HG02884 (cell line): ENCODE results near the gene ADAMTS10.
"Not testable (repeated sequence)": the region's sequence is repeated elsewhere in the genome, so short reads cannot be mapped to it uniquely, and the experiment has no call there.

Source experiments
- ATAC-seq: cut with Tn5 transposase; IDR thresholded peaks from one replicate; pipeline ENCODE4 v1.9.1; 2021; ENCODE audit warnings: mild to moderate bottlenecking, moderate library complexity; ENCODE audit not compliant: unreplicated experiment

Gene ADAMTS10

DNA sequence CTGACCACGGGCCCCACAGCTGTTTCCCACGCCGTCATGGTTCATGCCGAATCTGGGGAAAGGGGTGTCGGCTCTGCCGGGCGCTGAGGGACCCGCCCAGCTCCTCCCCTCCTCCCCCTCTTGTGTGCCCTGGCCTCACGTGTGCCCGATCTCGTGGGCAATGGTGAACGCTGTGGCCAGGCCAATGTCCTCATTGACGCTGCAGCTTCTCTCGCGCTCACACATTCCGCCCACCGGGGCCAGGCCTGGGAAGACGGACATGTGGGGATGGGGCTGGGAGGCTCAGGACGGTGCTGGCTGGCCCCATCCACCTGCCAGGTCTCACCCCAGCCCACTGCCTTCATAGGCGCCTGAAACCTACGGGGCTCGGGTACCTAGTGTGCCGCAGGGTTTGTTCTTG, 14.3 kb downstream of the ADAMTS10 start:
- no peak for ATAC-seq

DNA sequence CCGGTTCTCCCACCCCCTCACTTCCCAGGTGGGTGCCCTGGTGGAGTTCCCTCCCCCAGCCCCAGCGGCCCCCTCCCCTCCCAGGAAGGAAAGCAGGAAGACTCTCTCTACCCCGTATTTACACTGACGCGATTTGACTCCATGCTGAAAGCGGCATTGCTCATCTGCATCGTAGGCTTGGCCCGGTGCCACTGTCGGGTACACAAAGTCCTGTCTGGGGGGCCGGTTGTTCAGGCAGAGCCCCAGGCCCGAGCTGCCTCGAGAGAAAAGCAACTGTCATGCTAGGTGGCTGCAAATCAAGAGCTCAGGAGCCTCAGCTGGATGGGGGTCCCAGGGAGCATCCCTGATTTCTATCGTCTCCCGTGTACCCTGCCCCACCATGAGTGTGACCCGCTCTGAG, 14.9 kb downstream of the ADAMTS10 start:
- ATAC-seq, result no peak

DNA sequence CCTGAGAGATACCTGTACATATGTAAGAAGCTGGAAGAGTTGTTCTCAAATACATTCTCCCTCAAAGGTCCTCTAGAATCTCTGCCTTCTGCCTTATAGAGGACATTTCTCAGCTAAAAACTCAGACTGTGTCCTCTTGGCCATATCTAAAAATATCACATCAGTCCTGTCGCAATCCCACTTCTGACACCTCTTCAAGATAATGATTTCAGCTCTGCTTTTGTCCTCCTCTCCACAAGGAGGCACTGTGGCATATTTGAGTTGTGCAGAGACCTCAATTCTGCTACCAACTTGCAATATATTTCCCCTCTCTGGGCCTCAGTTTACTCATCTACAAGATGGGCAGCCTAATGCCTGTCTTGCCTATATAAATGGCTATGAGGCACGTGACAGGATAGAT, 16.6 kb downstream of the ADAMTS10 start:
- ATAC-seq, result no peak

DNA sequence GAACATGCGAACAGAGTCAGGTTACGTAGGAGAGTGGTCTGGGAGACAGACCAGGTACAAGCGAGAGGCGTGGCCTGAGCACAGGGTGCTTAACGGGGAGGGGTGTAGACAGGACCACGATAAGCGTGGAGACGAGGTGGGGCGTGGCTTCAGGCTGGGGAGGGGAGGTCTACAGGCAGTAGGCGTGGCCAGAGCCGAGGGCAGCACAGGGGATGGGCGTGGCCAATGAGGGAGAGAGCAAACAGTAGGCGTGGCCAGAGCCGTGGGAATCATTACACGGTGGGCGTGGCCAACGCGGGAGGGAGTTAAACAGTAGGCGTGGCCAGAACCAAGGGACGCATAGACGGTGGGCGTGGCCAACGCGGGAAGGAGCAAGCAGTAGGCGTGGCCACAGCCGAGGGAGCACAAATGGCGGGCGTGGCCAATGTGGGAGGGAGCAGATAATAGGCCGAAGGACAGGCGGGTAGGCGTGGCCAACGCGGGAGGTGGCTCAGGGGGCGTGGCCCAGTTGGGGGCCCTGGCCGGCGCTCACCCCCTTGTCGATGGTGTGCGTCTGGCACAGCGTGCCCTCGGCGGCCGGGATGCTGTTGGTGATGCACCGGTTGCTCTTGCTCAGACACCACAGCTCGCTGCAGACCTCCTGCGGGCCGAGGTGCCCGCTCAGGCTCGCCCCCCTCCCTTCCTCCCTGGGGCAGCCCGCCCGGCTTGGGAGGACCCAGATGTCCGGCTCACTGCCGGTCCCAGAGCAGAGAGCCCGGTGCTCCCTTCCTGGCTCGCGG, 18.1 kb downstream of the ADAMTS10 start:
- no peak for ATAC-seq

DNA sequence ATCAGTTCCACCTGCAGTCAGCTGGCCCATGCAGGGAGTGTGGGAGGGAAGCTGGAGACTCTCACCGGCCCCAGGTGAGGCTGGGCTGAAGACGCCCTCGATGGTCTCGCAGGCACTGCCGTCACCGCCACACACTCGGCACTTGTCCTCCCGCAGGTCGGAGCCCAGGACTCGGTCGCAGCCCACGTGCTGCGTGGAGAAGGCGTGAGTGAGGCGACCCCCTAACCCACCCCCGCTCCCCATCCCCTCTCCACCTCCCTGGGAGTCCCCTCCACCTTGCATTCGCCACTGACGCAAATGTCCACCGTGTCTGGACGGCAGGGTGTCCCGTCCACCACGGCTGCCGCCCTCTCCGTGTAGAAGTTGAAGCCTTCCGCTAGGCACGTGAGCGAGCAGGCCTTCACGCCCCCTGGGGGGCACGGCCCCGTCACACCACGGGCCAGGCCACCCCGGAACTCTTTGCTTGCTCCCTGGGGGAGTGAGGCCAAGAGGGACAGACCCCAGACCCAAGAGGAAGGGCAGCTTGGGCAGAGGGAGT, 21.3 kb downstream of the ADAMTS10 start:
- no peak for ATAC-seq

DNA sequence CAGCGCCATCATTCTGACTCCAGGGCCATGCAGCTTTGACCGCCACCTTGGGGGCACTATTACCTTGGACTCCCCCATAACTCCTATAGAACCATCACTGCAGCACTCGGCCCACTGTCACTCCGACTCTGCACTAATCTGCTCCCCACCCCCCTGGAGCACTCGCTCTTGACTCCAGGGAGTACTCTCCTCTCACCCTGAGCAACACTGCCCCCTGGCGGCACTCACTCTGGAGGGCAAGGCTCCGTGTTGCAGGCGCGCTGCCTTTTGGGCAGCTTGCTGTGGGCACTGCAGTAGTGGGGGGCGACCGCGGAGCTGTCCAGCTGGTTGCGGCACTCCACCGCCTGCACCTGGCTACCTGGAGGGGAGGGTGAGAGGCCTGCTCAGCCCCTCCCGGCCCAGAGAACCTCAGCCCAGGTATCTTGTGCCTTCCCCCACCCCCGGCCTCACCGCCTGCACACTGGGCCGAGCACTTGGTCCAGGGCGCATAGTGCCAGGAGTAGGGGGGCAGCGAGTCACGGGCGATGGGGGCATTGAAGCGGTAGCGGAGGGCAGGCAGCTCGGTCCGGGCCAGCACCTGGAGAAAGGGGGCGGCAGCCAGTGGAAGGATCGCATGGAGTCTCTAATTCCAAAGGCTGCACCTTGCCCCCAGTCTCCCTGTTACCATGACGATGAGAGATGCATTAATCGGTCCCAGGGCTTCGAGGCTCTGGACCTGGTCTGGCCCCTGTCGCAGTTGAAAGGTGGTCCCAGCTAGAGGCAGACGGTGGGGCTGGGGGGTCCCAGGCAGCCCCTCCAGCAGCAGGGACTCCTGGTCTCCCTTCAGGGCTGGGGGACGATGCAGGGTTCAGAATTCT, 24.4 kb downstream of the ADAMTS10 start:
- ATAC-seq, result no peak

DNA sequence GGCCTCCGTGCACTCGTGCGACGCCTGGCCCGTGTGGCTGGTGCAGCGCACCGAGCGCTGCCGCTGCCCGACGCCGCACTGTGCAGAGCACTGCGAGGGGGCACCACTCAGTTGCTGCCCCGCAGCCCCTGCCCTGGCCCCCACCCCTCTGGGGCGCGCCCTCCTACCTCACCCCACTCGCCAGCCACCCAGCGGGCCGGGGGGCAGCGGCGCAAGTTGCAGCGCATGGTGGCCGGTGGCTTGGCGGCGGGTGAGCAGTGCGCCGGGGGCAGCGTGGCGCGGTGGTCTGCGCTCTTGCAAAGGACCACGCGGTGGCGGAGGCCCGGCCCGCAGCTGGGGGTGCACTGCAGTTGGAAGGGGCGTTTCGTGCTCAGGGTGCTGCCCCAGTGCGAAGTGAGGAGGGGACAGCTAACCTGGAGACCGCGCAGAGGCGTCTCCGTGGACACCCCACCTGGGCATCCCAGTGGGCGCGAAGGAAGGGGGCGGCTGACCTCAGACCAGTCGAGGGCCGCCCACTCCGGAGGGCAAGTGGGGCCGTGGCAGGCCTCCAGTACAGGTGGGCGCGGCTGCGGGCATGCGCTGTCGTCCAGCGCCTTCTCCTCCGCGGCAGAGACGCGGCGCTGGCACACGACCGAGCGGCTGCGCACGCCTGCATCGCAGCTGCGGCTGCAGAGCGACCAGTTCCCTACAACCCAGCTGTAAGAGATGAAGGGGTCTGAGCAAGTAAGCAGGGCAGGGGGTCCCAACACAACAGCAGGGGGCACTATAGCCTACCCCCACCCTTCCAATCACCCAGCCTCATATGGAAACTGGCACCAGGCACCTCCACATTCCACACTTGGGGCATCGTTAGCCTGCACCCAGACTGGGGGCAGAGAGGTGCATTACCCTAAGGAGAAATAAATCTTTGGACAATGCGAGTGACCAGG, 25.3 kb downstream of the ADAMTS10 start:
- no peak for ATAC-seq

DNA sequence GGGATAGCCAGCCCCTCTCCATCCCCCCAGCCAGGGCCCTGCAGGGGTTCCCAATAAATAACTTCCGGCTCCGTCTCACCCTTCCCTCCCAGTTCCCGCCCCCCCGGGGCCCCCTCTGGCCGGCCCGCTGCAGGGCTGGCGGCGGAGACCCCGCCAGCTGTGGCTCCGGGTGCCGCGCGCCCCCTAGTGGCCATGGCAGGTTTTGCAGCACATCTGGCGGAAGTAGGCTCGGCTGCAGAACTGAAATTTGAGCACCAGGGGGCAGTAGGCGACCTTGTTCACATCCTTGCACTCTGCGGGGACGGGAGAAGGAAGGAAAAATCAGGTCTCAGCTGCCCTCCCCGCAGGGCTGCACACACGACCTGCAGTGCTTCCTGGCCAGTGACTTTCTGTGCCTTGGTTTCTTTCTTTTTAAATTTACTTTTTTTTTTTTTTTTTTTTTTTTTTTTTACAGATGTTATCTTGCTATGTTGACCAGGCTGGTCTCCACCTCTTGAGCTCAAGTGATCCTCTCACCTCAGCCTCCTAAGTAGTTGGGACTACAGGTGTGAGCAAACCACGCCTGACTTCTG, 29.7 kb downstream of the ADAMTS10 start:
- ATAC-seq, result no peak

DNA sequence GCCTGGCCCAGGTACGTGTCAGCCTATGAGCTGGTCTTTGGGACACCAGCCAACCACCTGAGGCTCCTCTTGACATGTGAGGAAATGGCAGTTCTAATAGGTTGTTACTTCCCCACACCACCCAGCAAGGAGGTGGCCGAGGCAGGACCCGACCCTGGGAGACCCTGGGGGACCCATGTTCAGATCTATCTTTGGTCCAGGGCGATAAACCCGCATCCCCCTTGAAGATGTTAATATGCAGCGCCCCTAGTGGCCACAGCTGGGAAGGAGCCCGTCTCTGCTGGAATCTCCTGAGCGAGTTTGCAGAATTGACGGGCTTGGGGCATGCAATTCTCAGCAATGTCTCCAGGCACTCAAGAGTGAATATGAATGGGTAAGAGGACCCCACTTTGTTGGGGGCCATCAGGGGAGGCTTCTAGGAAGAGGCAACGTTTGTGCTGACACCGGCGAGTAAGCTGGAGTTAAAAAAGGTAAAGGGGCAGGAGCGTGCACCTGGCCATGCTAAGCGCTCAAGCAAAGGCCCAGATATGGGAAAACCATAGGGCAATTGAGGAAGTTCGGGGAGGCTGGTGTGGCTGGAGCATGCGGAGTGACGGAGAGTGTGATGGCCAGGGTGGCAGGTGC, 31.8 kb downstream of the ADAMTS10 start:
- ATAC-seq, result no peak

DNA sequence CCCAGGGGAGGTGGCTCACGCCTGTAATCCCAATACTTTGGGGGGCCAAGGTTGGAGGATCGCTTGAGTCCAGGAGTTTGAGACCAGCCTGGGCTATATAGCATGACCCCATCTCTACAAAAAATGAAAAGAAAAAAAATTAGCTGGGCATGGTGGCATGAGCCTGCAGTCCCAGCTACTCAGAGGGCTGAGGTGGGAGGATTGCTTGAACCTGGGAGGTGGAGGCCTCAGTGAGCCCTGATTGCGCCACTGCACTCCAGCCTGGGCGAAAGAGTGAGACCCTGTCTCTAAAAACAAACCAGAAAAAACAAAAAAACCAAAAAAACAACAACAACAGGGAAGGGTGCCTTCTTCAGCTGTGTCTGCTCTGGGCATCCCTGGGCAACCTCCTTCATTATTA, 32.8 kb downstream of the ADAMTS10 start:
- ATAC-seq, result no peak

DNA sequence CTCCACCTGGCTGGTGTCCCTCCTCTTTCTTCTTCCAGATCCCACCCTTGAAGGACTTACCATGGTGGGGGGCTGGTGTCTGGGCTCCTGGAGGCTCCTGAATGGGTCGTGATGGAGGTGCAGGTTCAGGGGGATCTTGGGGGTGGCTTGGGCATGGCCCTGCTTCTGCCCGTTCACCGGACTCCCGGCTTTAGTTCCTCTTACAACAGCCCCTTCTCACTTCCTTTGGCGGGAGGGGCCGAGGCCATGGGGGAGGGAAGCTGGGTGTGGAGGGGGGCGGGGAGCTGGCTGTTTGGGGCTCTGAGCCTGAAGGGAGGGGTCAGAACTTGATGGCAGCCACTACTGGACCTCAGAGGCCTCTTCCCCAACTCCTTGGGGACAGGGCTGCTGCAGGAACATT, 33.3 kb downstream of the ADAMTS10 start, which contains the start of gene MYO1F:
MYO1F (minus strand) TSS at position 196 of the 400 bp plus-strand sequence; CDS start at position 63, 133 bp downstream.
- ATAC-seq, result no peak

DNA sequence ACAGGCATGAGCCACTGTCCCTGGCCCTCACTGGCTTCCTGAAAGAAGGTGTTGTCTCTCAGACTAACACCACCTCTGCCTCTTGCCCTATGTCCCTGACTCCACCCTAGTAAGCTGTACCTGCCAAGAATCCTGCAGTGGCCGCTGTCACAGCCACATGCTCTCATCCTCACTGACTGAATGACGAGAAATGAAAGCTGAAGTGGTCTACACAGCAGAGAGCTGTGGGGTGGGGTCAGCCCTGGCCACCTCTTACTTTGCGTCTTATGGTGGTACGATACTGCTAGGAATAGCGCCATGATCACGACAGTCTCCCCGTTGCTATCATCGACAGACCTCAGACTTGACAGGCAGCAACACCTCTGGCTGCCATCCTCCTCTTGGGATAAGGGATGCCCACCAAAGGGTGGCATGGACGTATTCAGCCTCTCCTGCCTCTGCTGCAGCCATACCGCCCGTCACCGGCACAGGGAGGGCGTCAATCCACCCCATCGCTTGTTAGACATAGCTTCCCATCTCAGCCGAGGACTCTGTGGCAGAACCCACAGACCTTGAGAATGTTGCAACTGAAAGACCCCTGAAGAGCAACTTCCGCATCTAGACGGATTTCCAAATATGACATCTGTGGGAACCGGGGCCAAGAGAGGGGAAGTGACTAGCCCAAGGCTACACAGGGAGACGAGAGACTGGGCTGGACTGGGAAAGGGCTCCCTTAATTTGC, 34.1 kb downstream of the ADAMTS10 start:
- ATAC-seq, result no peak

DNA sequence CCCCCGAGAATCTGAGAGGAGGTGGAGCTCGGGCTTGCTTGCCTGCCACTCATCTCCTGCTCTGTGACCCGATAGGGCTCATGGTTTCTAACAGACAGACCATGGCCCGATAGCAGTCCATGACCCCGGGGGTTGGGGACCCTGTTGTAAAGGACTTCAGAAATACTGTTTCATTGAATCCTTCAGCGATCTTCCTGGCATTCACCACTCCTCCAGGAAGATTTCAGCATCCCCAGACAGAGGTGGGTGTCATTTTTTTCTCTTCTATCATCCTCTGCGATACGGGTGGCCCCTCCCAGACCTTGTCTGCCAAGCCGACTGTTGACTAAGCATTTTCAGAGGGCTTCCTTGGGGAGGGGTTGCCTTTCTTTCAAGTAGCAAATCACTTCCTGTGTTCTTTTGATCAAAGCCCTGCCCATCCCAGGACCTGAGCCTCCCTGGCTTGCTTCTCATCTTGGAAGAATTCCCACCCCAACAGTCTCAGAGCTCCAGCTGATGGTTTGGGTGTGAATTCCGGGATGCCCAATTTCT, 35.0 kb downstream of the ADAMTS10 start:
- no peak for ATAC-seq

DNA sequence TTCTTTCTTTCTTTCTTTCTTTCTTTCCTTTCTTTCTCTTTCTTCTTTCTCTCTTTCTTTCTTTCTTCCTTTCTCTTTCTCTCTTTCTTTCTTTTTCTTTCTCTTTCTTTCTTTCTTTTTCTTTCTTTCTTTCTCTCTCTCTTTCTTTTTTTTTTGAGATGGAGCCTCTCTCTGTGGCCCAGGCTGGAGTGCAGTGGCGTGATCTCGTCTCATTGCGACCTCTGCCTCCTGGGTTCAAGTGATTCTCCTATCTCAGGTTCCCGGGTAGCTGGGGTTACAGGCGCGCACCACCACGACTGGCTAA, 35.9 kb downstream of the ADAMTS10 start:
- not testable (repeated sequence) for ATAC-seq

DNA sequence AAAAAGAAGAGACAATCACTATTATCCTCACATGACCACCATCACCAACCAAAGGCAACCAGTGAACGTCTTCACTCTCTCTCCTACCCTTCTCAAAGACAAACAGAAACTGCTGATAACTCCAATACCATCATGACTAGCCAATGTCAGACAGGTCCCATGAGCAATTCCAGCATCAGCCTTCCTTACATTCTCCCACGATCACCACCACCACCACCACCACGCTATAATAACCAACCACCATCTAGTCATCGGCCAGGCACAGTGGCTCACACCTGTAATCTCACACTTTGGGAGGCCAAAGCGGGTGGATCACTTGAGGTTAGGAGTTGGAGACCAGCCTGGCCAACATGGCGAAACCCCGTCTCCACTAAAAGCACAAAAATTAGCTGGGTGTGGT, 37.2 kb downstream of the ADAMTS10 start:
- no peak for ATAC-seq

DNA sequence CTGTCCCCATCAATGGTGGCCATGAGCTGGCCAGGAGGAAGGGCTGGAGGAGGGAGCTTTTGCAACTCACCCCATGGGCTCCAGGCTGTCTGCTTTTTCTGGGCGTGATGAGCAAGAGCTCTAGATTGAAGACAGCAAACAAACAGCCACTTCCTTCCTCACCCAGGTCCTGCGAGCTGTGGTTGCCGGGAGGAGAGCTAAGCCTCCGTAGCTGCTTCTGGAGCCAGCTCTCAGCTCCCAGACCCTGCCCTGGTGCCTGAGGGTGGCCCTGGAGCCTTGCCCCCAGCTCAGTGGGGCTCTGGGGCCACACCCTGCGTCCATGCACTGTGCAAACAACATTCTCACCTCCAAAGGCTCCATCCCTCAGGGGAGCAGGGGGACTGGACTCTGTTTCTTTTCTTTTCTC, 39.5 kb downstream of the ADAMTS10 start:
- no peak for ATAC-seq

DNA sequence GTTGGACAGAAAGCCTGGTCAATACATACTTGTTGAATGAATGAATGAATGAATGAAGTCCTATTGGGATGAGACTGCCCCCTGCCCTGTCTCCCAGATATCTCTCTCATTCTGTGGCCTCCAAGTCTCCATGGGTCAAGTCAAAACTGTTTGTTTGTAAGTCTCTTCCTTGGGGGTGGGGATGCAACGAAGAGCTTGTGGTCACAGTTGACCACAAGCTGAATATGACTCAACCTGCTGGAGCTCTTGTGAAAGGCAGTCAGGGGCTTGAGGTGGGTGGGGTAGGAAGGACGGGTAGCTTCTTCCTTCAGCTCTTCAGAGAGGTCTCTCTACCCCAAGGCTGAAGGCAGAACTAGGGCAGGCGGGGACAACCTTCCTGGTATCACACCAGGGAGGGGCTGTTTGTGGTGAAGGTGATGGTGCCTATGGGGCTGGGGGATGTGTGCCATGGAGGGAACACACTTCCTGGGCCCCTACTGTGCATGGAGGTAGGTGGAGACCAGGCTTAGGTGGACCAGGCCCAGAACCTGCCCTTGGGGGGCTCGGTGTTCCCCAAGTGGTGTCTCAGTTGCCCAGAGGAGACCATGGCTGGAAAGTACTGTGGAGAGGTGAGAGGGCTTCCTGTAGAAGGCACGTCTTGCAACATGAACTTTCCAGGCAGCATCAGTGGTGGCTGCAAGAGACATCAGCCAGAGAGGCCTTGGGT, 41.3 kb downstream of the ADAMTS10 start:
- no peak for ATAC-seq

DNA sequence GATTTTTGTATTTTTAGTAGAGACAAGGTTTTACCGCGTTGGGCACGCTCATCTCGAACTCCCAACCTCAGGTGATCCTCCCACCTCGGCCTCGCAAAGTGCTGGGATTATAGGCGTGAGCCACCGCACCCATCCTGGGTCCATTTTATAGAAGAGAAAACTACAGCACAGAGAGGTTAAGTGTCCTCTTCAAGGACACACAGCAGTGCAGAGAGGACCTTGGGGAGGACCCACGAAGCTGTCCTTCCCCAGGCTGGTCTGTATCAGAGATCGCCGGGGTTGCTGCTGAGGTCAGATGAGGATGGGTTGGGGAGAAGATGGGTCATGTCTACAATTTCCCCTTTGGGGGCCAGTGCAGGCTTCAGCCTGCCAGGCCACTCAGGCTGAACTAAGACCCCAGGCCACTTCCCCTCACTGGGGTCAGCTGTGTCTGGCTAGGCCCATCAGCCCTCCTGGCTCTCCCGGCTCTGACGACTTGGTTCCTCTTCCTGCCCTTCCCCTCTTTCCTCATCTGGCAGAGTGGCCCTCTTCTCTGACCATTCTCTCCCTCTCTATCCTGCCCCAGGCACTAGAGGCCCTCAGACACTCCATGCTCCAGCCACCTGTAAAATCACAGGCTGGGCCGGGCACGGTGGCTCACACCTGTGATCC, 42.9 kb downstream of the ADAMTS10 start:
- no peak for ATAC-seq
